ENCODE results near the gene TMPRSS11F. TPM values are rescaled to one million over a fixed set of nuclear protein-coding genes. Genes with fewer than 3 reads are reported as not detected.

The TMPRSS11F gene
- total RNA-seq, 1 donor from 2014 or later: 0.31 TPM

GRCh38 chr4:68124262-68124661, 5.4 kb downstream of the TMPRSS11F start:
- H3K36me3 Mint-ChIP-seq: no peaks in the 10 kb centered on the region
- peaks cover 3% of the 10 kb centered on the region for H3K9me3 Mint-ChIP-seq
- DNase-seq (ENCODE audit: extremely low spot score, unreplicated experiment): no peak
- TF ChIP-seq, protein P1, sequence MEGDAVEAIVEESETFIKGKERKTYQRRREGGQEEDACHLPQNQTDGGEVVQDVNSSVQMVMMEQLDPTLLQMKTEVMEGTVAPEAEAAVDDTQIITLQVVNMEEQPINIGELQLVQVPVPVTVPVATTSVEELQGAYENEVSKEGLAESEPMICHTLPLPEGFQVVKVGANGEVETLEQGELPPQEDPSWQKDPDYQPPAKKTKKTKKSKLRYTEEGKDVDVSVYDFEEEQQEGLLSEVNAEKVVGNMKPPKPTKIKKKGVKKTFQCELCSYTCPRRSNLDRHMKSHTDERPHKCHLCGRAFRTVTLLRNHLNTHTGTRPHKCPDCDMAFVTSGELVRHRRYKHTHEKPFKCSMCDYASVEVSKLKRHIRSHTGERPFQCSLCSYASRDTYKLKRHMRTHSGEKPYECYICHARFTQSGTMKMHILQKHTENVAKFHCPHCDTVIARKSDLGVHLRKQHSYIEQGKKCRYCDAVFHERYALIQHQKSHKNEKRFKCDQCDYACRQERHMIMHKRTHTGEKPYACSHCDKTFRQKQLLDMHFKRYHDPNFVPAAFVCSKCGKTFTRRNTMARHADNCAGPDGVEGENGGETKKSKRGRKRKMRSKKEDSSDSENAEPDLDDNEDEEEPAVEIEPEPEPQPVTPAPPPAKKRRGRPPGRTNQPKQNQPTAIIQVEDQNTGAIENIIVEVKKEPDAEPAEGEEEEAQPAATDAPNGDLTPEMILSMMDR (conservative IDR thresholded peaks at IDR 0.05): no peak
- H3K27me3 Mint-ChIP-seq: no peaks in the 10 kb centered on the region
- no peak overlapping the region for H3K27ac Mint-ChIP-seq
- no peaks in the 10 kb centered on the region for H3K4me1 Mint-ChIP-seq (ENCODE audit: unreplicated experiment)
- no peak overlapping the region for H3K4me3 Mint-ChIP-seq

DNA sequence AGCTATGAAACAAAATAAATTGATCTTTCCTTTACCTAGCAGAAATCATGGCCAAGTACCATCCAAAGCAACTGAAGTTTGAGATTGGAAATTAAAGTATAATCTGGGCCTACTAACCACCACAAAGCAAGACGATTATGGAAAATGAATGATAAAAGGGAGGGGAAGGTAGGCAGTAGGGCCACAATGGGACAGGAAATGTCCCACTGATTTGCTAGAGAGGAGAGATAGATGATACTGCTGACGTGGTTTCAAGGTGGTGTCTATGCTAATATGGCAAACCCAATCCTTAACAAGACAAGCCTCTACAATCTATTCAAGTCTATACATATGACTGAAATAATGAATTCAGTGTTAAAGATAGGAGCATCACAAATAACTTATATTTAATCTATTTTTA, 6.1 kb downstream of the TMPRSS11F start:
- DNase-seq (ENCODE audit: extremely low spot score, unreplicated experiment): no peak
- Mint-ChIP-seq H3K4me1 (ENCODE audit: unreplicated experiment) (no peaks in the 10 kb centered on the region), H3K4me3 (no peak overlapping the region), H3K27me3 (no peaks in the 10 kb centered on the region), H3K27ac (no peak overlapping the region), H3K36me3 (no peaks in the 10 kb centered on the region), H3K9me3 (peaks cover 3% of the 10 kb centered on the region)
- TF ChIP-seq, protein P1 (conservative IDR thresholded peaks at IDR 0.05): no peak

- H3K27ac Mint-ChIP-seq: no peak overlapping the region
- no peaks in the 10 kb centered on the region for H3K9me3 Mint-ChIP-seq
- TF ChIP-seq, protein P1 (conservative IDR thresholded peaks at IDR 0.05): no peak
- DNase-seq (ENCODE audit: extremely low spot score, unreplicated experiment): no peak
- no peaks in the 10 kb centered on the region for H3K4me1 Mint-ChIP-seq (ENCODE audit: unreplicated experiment)
- no peaks in the 10 kb centered on the region for H3K36me3 Mint-ChIP-seq
- no peaks in the 10 kb centered on the region for H3K27me3 Mint-ChIP-seq
- no peak overlapping the region for H3K4me3 Mint-ChIP-seq
Observed at GRCh38 chr4:68119921-68120320, 9.7 kb downstream of the TMPRSS11F start.

DNA sequence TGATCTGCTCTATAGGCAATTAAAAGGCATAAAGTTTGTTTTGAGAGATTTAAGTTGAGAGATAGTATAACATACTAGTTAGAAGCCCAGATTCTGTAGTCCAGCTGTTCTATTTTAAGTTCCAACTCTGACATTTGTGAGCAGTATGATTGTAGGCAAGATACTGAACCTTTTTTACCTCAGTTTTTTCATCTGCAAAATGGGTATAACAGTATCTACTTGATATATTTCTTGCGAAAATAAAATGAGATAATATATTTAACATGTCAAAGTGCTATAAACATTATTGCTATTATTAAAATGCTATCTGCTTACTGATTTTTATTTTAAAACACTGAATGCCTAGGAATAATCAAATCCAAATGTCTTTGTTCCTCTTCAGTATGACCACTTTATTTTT, 19.2 kb downstream of the TMPRSS11F start:
- Mint-ChIP-seq H3K4me1 (ENCODE audit: unreplicated experiment) (no peaks in the 10 kb centered on the region), H3K27me3 (no peaks in the 10 kb centered on the region), H3K36me3 (no peaks in the 10 kb centered on the region), H3K9me3 (no peaks in the 10 kb centered on the region), H3K27ac (no peak overlapping the region), H3K4me3 (no peak overlapping the region)
- DNase-seq (ENCODE audit: extremely low spot score, unreplicated experiment): no peak
- TF ChIP-seq, protein P1 (conservative IDR thresholded peaks at IDR 0.05): no peak

- DNase-seq (ENCODE audit: extremely low spot score, unreplicated experiment): no peak
- Mint-ChIP-seq H3K4me1 (ENCODE audit: unreplicated experiment) (no peaks in the 10 kb centered on the region), H3K9me3 (no peaks in the 10 kb centered on the region), H3K27me3 (no peaks in the 10 kb centered on the region), H3K4me3 (no peak overlapping the region), H3K36me3 (no peaks in the 10 kb centered on the region), H3K27ac (no peak overlapping the region)
- TF ChIP-seq, protein P1 (conservative IDR thresholded peaks at IDR 0.05): no peak
Observed at GRCh38 chr4:68109868-68110267, 19.8 kb downstream of the TMPRSS11F start.

GRCh38 chr4:68082758-68083157, 46.9 kb downstream of the TMPRSS11F start:
- peaks cover 4% of the 10 kb centered on the region for H3K9me3 Mint-ChIP-seq
- H3K4me3 Mint-ChIP-seq: no peak overlapping the region
- TF ChIP-seq, protein P1 (conservative IDR thresholded peaks at IDR 0.05): no peak
- H3K4me1 Mint-ChIP-seq (ENCODE audit: unreplicated experiment): no peaks in the 10 kb centered on the region
- H3K27me3 Mint-ChIP-seq: no peaks in the 10 kb centered on the region
- H3K27ac Mint-ChIP-seq: no peak overlapping the region
- H3K36me3 Mint-ChIP-seq: no peaks in the 10 kb centered on the region
- DNase-seq (ENCODE audit: extremely low spot score, unreplicated experiment): no peak
